GM21381 (cell line): Measurements from ENCODE around the gene MYO1E.
"Not testable (repeated sequence)": the region's sequence is repeated elsewhere in the genome, so short reads cannot be mapped to it uniquely, and the experiment has no call there.

Source experiments
- ATAC-seq: cut with Tn5 transposase; IDR thresholded peaks from one replicate; pipeline ENCODE4 v1.9.1; 2021; ENCODE audit warnings: mild to moderate bottlenecking, moderate library complexity; ENCODE audit not compliant: unreplicated experiment

Gene MYO1E

DNA sequence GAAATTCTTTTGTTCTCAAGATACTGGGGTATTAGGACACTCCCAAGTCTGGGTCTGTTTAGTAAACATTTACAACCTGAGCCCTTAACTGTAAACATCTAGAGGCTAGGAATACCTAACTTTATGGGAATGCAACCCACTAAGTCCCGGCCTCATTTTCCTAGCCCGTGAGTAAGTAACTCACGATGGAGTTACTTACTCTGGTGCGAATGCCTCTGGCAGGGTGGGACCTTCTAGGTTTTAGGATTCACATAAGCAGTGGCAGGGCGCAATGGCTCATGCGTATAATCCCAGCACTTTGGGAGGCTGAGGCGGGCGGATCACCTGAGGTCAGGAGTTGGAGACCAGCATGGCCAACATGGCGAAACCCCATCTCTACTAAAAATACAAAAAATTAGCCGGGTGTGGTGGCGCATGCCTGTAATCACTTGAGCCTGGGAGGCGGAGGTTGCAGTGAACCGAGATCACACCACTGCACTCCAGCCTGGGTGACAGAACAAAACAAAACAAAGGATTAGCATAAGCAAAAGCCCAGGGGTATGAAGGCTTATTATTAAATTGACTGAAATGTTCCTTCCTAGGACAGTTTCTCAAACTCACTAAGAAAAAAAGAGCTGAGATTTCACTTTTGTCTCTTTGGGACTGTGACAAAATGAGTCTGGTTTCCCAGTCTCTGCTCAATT lies 14.7 kb upstream of the MYO1E start:
- ATAC-seq, result not testable (repeated sequence)

DNA sequence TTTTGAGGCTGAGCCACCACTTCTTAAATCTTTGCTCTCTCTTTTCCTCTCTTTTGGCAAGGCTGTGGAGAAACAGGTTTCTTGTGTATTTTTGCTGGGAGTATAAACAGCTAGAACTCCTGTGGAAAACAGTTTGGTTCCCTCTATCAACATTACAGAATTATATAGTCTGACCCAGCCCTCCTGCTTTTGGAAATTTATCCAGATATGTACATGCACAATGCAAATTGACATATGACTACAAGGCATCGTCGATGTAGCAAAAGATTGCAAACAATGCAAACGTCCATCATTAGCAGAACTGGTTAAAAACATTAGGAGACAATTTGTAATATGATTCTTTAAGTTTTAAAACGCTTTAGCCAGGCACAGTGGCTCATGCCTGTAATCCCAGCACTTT lies 12.5 kb upstream of the MYO1E start:
- no peak for ATAC-seq

DNA sequence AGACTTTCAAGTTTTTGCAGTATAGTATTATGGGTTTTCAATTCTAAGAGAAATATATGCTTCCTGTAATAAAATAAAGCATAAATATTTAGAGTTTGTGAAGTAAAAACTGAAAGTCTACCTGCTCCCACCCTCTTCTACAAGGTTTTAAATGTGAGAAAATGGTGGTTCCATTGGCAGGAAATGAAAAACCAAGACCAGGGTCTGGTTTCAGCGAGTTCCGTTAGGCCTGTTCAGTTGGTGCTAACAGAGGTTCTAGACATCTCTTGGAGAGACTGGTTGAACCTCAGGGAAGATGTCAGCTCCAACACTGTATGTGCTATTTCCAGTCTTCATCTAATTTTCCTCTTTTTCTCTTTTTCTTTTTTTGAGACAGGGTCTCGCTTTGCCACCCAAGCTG lies 11.8 kb upstream of the MYO1E start:
- peak; percentile 65 for ATAC-seq

DNA sequence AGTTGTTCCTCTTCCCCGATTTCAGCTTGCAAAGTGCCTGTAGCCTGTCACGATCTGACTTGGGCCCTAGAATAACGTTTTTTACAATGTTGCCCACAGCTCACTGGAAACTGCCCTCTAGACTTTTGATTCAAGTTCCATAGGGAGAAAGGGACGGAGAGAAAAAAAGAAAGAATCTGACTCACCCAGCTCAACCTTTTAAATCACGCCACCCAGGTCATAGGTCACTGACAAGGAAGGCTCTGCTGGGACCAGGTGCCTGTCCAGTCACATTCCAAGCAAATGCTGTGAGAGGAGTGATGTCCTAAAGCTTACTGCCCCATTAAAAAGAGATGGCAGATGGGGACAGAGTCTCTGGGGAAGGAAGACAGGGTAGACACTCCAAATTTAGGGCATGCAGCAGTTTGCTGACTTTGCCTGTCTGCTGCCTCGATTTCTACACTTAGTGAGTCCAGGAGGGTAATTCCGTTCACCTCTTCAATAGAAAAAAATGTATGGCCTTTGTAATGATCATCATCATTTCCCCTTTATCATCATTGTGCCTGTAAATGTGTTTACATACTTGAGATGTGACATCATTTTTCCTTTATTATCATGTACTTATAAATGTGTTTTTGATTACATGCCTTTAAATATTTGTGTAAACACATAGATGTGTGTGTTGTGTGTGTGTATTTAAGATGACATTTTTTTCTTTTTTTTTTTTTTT lies 8.4 kb upstream of the MYO1E start:
- ATAC-seq, result no peak

DNA sequence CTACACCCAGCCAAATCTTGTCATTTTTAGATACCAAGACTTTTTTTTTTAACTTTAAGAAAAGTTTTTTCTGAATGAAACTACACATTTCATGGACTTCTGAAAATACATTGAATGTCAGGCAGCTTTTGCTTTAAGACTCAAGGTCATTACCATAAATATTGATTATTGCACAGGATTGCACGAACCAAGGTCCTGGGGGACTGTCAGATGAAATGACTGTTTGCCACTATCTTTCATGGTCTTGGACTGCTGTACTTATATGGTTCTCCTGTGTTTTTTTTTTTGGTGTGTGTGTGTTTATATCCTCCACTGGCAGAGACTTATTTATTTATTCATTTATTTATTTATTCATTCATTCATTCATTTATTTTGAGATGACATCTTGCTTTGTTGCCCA lies 6.9 kb upstream of the MYO1E start:
- ATAC-seq, result no peak

DNA sequence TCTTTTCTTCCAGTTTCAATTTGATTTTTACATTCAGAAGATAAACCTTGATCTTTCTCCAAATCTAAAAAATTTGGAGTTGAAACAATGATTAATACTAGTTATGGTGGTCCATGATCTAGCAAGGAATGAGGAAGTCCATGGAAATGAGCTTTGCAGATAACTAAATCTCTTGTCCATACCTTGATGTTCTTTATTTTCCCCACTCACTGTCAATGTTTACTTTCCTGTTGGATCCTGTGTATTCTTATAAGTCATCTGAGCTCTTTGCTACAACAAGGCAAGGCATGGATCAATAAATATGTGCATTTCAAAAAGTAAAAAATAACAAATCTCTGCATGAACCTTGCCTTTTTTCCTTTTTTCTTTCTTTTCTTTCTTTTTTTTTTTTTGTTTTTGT lies 6.2 kb upstream of the MYO1E start:
- no peak for ATAC-seq

DNA sequence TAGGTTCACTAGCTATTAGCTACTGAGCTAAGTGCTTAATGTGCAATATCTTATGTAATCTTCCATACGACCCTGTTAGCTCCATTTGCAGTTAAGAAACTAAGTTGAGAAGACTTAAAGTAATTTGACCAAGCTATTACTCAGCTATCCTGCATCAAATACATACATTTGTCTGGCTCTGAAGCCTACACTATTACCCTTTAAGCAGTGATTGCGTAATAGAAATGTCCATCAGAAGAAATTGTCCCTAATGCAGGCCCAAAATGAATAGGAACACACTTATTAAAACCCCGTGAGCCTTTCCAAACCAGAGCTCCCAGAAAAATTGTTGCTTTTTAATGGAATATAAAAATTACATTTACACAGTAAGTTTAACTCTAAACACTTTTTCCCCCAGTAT lies 5.3 kb upstream of the MYO1E start:
- ATAC-seq, result no peak

DNA sequence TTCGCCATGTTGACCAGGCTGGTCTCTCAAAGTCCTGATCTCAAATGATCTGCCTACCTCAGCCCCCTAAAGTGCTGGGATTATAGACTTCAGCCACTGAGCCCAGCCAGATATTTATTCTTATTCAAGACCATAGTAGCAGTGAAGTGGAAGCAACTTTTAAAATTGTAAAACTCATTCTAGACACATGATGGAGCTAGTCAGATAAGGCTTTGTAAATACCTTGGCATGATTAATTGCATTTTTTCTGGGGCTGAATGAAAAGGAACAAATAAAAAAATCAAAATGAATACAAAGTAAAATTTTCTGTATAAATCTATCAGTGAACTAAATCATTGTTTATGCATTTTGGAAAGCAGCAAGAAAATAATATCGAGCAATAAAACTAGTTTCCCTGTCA lies 4.1 kb upstream of the MYO1E start:
- ATAC-seq, result no peak

DNA sequence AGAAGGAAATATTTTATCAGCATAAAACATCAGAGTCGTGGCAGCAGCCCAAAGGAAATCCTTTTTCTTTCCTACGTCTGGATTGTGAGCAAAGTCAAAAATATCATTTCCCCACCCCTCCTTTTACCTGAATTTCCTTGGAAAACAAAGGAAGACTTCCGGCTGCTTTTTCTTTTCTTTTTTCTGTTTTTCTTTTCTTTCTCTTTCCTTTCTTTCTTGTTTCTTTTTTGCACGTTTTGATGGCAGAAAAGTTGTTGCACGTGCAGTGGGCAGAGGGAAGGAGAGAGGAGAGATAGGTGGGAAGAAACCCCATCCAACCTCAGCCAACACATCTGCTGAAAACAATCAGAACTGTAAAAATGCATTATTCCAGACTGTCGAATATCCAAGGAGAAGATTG lies 544 bp upstream of the MYO1E start:
- no peak for ATAC-seq

DNA sequence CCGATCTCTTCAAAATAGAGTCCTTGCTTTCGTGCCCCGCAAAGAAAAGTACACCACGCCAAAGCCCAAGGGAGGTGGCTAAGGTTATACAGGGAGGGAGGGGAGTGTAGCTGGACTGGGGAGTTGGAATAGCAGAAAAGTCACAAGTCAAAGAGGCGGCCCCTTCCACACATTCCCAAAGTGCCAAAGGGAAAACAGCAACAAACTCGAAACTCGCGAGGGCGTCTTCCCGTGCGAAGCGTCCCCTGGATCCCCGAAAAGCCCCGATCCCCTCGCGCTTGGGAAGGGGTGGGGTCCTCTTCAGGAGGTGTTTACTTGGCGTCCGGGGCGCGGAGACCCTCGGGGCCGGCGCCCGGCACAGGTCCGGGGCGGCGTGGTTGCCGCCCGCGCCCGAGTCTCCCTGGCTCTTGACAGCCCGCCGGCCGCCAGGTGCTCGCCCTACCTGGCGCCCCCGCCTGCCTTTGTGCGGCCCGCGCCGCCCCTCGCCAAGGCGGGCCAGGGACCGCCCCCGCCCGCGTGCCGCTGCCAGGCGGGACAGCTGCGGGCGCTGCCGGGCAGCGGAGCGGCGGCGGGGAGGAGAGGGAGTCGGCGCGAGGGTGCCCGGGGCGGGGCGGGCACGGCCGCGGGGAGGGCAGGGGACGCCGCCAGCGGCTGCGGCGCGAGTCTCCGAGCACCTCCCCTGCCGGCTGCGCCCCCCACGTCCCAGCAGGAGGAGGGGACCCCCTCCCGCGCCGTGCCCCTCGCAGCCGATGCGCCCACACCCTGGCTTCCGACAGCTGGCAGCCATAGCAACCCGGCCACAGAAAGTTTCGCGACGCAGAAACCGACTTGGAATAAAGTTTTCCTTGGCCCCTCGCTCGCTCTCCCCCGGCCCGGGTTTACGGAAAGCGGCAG lies 966 bp downstream of the MYO1E start:
- ATAC-seq, result peak; percentile 27

DNA sequence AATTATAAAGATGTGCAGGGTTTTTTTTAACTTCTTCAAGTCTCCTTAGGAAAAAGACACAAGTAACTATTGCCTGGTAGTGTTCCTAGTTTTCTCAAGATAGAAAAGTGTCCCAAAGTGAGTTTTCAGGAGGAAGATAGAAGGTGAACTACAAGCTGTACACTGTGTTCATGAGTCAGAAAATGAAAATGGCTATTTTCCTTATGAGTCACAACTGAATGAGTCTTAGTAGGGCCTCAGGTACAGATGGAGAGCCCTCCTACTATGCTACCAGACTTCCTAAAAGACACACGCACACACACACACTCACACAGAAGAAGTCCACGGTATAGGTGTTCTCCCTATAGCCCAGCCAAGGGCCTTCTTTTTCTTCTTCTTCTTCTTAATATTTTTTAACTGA lies 3.1 kb downstream of the MYO1E start:
- ATAC-seq, result no peak

DNA sequence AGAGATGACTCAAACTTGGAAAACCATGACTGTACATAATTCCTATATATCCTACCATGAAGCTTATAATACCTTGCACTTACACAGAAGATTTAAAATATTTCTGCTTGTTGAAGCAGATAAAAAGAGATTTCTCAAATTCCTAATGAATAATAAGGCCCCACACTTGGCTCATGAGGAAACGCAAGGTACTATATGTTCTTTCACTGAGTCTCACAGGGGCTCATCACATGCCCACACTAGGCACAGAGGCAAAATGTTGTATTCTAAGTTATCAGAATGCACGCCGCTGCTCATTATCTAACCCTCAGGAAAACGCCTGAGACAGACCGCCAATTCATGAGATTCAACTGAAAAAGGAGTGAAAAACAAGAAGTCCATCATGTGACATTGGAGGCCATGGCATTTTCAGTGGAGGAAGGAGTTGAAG lies 5.6 kb downstream of the MYO1E start:
- no peak for ATAC-seq

DNA sequence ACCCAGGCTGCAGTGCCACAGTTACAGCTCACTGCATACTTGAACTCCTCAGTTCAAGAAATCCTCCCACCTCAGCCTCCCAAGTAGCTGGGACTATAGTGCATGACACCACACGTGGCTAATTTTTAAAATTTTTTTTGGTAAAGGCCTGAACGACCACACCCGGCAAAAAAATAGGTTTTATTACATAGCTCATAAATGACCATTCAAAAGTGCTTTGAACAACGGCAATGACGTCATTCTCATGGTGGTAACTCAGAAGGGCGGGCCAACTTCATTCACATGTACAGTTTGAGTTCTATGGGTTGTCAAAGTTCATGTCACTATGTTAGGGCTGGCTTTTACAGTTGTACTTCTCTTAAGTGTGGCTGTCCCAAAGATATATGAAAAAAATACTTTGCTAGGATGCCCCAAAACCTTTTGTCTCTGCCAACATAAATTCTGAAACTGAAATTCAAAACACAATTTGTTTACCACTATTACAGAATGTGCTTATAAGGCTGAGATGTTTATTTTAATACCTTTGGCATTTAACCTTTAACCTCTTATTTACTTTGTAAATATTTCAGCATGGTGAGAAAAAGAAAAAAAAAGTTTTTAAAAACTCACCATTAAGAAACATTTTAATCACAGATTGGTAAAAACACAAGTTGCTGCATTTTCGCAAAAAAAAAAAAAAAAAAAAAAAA lies 6.2 kb downstream of the MYO1E start:
- ATAC-seq, result no peak

DNA sequence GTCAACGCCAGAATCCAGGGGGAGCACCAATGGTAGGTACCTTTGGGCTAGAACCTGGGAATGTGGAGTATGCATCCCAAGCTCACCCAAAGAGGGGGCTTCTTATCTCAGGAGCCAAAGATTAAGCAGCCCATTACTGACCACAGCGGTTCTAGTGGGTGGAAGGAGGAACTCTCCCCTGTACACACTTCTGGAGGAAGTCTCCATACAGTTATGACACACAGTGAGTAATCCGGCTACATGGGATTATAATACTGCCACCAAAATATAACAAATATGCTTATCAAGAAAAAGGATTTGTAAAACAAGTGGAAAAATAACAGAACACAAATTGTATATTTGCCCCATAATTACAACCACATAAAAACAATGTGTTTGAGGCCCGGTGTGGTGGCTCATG lies 8.4 kb downstream of the MYO1E start:
- no peak for ATAC-seq

DNA sequence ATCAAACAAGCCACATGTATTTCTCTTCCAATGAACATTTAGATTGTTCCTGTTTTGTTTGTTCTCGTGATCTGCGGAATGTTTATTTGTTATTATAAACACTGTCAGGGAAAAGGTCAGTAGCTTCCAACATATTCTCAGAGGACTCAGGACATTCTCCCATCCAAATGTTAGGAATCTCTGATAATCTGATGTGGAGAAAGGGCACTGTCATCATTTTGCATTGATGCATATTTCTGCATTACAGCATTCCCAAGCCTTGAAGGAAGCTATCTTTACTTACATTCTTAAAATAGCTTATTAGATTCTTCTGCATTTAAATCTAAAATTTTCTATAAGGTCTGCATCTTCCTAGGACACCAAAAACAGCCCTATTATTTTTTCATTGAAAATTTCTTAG lies 10.3 kb downstream of the MYO1E start:
- no peak for ATAC-seq

DNA sequence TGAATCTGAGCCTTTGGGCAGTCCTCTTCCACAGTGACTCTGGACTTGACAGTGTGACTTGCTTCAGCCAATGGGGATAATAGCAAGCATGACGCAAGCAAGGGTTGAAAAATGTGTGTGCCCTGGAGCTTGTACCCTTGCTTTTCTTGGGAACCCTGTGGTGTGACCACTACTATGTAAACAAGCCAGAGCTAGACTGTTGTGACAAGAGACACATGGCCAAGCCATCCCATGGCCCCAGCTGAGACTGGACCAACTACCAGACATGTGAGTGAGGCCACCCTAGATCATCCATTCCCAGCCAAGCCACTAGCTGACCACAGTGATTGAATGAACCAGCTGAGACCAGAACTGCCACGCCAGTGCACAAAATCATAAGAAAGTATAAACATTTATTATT lies 11.8 kb downstream of the MYO1E start:
- ATAC-seq, result no peak

DNA sequence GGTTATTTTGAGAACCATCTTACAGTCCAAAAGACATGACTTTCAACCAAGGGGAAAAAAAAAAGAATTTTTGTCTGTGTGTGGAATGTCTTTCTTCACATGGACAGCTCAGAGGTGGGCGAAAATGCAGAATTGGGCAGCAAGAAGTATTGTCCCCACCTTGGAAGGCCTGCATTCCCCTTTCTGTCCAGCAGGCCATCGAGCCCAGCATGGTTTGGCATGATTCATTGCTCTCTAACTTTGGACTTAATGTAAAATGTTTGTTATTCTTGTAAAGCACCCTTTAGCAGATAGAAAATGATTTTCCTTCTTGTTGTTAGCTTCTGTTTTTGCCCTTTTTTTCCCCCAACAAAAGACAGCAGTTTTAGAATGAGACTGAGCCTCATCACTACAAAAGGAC lies 12.4 kb downstream of the MYO1E start:
- no peak for ATAC-seq

DNA sequence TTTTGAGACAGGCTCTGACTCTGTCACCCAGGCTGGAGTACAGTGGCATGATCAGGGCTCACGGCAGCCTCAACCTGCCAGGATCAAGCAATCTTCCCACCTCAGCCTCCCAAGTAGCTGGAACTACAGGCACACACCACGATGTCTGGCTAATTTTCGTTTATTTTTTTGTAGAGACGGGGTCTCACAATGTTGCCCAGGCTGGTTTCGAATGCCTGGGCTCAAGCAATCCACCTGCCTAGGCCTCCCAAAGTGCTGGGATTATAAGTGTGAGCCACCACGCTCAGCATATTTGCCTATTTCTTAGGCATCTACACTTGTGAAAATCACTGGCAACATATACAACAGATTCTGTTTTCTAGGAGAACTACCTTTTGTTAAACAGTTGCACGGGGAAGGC lies 16.9 kb downstream of the MYO1E start:
- ATAC-seq, result no peak

DNA sequence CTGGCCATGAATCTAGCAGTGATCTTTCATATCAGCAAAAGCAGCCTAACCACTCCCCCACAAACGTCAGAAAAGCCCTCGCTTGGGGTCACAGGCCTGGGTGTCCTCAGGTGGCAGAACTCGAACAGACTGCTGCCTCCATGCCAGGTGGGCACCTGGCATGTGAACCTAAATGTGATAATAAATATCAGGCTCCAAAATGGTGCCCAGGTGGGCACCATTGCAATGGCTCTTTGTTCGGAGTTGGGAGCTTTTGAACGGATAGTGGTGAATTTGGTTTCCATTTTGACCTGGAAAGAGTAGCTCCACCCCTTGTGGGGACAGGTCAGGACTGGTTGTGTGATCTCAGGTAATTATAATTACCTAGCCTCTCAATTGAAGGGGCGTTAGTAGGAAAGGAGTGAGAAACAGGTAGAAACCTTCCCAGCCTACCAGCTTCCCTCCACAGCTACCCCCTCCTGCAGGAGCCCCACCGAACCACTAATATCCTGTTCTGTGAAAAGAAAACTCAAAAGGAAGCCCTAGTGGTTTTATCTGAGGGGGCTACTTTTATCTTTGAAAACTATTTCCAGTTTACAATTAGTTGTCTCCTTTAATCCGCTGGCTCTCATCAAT lies 18.1 kb downstream of the MYO1E start:
- no peak for ATAC-seq

DNA sequence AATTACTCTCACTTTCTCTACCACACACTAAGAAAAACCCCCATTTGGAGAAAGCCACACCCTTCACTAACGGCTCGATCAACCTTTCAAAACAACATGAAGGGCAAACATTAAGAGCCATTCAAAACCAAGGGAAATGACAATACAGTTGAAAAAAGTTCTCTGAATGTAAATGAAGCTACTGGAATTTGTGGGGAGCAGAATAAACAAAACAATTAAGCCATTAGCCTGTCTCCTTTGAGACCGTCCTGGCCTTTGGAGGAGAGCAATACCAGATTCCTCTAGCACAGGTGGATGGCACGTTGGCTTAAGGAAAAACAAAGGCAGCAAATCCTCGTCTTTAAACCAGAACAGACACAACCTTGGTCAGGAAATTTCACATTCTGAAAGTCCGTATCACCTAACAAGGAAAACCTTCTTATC lies 18.7 kb downstream of the MYO1E start:
- no peak for ATAC-seq

DNA sequence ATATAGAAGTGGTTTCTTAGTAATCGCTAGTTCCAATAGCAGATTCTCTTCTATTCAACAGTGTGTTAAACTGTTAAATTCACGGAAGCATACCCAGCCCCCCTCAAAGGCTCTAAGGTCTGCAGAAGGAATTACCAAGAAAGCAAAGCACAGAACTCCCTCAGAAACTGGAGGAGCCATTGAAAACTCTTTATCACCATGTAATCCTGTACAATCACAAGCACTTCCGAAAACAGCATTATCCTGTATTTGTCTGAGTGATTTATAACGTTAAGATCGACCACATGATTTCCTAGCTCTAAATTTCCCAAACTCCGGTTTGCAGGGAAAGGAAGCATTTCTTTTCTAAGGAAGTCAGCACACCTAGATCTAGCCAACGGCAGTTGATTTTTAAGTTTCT lies 20.0 kb downstream of the MYO1E start:
- ATAC-seq, result no peak
